NK-92 treated with Interleukin-12 subunit alpha and Interleukin-12 subunit beta, amount 100 ng/mL, for 24 hours (cell line): ENCODE measurements around the gene EVPL.
"Not testable (repeated sequence)": the region's sequence is repeated elsewhere in the genome, so short reads cannot be mapped to it uniquely, and the experiment has no call there.

ENCODE experiments used
- DNase-seq: peaks from one replicate; lab custom pipeline; 2025; lab: John Stamatoyannopoulos, UW

The EVPL gene

DNA sequence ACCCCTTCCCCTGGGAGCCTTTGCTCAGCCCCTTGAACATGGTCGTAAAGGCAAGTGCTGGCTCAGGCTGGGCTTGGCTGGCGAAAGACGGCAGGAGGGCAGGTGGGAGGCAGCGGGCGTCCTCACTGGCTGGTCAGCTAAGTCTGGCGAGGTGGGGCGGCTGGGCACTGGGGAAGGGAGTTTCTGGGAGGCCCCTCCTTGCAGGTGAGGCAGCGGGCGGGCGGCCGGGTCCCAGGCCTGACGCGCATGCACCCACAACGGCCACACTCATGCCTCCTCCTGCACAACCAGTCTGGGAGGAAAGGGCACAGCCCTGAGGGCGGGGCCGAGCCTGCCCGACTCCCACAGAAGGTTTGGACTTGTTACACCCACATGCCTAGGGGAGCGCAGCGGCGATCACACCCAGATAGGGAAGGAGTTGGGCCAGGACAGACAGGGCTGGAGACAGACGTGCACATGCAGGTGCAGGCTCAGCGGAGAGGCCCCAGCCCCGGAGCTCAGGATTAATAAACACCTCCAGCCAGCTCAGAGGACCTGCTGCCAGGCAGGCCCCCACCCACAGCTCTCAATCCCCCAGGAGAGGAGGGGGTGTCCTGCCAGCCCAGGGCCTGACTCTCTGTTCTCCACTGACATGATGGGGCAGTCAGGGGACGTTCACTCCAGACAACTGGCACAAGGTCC is at the start of gene EVPL:
EVPL (minus strand) TSS at position 148 of the 681 bp plus-strand sequence; CDS start at position 40, 108 bp downstream.
- DNase-seq, result no peak

DNA sequence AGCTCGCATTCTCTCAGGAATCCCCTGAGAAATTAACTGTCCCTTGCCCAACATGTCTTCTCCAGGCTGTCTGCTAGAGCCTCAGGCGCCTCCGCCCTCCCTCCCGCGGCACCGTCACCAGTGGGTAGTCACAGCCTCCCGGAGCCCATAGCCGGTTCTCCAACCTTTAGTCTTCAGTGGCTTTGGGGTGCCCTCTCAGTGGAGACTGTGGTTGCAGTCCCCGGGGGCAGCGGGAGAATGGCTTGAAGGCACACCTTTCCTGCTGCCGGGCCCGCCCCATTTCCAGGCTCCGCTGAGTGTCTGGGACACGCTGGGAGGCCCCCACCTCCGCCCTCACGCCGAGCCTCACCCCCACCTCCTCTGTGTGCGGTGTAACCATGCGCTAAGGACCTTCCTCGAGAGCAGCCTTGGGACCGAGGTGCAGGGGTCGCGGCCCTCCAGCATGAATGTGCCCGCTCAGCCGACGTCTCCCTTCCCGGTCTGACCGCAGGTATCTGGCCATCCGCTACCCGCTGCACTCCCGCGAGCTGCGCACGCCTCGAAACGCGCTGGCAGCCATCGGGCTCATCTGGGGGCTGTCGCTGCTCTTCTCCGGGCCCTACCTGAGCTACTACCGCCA is 49.1 kb upstream of the EVPL start:
- DNase-seq, result no peak

DNA sequence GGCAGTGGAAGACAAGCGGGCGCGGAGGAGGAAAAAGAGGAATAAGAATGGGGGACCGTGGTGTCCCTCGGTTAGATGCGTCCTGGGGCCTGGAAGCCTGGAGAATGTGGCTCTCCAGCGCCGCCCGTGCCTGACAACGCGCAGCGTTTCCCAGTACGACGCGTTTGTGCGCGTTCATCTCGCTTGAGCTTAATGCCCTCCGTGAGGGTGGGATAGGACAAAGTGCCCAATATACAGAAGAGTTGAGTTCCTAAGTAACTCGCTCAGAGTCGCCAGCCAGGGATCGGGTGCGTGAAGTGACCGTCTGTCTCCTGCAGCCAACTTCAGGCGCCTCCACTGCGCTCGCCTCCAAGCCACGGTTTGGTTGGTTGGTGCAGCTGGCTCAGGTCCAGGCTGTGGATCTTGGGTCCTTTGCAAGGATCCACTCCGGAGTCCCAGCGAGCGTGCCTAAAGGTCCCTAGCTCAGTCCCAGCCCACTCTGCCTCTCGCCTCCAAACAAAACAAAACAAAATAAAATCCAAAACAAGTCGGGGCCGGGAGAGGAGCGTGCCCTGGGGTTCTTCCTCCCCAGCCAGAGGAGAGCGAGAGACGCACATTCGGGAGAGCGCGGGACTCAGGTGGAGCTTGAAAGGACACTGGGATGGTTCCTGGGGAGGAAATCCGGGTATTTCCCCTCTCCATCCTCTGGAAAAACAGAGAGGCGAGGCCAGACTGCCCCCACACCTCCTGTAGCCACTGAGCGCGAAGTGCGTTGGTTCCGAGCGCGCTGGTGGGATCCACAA is 48.4 kb upstream of the EVPL start:
- DNase-seq, result no peak

DNA sequence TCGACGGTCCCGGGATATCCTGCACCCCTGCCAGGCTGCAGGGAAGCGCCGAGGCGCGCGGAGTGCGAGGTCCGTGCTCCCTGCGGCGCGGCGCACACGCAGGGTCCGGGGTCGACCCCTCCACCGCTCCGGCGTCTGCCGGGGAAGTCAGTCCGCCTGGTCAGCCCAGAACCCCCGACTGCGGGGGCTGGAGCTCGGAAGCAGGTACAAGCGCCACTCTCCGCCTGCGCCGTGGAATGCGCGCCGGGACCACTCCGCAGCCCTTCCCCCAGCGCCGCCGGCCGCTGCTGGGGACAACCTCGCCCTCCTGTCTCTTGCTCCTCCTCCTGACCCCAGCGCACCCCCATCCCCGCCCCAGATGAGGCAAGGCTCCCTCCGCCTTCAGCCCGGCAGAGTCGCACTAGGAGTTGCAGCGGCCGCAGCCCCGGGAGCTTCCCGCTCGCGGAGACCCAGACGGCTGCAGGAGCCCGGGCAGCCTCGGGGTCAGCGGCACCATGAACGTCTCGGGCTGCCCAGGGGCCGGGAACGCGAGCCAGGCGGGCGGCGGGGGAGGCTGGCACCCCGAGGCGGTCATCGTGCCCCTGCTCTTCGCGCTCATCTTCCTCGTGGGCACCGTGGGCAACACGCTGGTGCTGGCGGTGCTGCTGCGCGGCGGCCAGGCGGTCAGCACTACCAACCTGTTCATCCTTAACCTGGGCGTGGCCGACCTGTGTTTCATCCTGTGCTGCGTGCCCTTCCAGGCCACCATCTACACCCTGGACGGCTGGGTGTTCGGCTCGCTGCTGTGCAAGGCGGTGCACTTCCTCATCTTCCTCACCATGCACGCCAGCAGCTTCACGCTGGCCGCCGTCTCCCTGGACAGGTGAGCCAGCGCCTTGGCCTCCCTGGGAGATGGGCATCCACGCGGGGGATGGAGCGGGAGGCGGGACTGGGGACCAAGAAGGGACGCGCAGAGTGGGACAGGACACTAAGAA is 47.6 kb upstream of the EVPL start, which contains the start of gene GALR2:
GALR2 (plus strand) TSS at position 392 of the 974 bp plus-strand sequence; CDS start at position 495, 103 bp downstream.
- DNase-seq, result no peak

DNA sequence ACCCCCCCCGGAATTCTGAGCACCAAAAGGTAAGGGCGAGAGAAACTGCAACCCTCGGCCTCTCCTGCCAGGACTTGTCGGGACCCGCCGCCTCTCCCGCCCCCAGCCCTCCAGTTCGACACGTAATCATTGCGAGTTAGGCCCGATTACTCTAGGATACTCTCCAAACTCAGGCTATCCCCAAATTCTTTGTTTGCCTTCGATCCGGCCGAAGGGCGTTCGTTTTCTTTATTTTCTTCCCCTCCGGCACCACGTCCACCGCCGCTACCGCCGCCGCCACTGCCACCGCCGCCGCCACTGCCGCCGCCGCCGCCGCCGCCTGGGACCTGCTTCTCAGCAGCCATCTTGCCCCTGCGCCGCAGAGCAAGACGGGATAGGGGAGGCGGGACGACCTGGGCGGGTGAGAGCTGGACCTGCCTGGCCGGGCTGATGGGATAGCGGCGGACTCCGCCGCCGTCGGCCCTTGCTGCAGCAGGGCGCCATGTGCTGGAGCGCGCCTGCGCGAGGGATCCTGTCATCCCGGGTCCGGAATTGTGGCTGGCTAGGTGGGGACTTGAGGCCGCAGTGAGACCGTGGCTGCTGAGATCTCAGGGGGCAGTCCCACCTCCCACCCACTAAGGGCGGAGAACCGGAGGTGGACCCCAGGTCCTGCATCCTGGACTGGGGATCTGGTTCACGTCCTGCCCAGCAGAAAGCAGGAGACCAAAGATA is 45.2 kb upstream of the EVPL start, which contains the start of gene SRP68:
SRP68 (minus strand) TSS at position 370 of the 711 bp plus-strand sequence; CDS start at position 344, 26 bp downstream.
- peak; percentile 92 for DNase-seq

DNA sequence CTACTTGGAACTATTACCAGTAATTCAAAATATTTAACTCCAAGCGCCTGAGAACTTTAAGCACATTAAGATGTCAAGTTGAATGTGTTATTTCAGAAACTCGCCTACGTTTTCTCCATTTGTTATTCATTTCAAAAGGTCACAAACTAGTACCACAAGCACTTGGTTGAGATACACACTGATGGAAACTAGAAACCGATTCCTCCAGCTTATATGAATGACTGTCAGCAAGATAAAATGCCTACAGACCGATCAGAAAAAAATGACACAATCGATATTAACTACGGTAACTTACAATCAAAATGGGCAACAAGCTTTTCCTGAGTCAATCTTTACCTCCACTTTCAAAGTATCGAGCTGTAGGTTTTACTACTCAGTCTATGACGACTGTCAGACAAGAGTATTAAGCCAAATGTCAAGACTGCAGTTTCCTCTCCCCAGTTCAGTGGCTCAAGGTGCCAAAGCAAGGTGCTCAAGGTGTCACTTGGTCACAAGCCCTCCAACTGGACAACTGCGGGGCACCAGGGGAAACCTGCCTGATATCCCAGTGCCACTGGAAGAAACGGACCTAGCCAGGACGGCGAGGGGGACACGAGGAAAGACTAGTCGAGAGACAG is 44.5 kb upstream of the EVPL start:
- DNase-seq, result no peak

DNA sequence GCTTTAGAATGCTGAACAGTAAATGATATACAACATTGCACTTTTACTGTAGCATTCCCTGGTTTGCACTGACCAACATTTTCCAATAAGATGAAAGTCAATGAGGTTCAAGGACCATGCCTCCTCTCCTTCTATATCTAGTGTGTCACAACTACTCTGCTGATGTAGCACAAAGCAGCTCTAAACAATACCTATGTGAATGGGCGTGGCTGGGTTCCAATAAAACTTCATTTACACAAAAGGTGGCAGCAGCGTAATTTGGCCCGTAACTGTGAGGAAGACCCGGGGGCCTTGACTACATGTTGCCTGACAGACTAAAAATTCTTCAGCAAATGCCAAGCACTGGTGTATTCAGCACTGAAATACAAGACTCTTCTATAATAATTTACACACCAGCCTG is 38.7 kb upstream of the EVPL start:
- DNase-seq, result no peak

DNA sequence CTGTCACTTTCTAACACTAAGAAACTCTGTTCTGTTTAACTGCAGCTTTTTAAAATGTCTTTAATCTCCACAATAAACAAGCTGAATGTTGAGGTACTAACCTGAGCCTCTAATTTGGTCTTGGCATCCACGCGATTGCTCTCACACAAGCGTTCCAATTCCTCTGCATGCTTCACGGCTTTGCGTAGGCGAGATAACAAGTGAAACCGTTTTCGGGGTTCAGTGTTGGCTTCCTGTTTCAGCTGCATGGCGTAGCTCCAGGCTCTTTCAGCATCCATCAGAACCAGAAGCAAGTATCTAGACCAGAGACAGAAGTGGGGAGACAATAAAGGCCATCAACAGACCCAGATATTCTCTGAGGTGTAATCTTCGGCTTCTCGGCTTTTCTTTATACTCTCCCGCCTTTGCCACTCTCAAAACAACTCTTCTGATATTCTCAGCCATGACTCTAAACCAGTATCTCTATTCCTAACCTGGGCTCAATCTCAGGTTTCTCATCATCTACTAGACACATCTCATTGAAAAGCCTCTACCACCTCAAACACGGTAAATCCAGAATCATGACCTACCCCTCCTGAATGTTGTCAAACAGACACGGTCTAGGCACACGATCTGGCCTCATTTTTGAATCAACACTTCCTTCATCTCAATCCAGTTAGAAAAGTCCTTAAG is 36.9 kb upstream of the EVPL start:
- no peak for DNase-seq

DNA sequence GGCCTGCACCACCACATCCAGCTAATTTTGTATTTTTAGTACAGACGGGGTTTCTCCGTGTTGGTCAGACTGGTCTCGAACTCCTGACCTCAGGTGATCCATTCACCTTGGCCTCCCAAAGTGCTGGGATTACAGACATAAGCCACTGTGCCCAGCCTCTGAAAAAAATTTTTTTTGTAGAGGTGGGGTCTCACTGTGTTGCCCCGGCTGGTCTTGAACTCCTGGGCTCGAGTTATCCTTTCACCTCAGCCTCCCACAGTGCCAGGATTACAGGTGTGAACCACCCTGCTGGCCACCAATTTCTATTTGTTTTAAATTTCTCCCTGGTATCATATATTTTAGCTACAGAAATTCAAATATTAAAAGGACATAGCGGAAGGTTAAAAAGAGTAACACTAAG is 31.2 kb upstream of the EVPL start:
- DNase-seq, result not testable (repeated sequence)

DNA sequence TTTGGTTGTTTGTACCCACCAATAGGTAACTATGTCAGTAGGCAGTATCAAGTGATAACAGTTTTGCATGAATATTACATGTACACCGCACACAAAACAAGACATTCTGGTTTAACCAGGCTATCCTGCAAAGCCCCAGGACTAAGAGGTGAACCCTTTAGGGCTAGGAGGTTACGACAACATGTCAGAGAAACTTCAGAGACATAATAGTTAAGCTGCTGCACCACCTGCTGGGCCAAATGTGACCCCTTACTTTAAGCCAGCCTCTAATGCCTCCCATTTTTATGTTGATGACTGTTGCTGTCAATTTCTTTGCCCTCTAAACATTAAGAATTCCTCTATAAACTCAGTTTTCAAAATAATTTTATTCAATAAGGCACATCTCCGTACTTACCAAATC is 29.8 kb upstream of the EVPL start:
- DNase-seq, result no peak

DNA sequence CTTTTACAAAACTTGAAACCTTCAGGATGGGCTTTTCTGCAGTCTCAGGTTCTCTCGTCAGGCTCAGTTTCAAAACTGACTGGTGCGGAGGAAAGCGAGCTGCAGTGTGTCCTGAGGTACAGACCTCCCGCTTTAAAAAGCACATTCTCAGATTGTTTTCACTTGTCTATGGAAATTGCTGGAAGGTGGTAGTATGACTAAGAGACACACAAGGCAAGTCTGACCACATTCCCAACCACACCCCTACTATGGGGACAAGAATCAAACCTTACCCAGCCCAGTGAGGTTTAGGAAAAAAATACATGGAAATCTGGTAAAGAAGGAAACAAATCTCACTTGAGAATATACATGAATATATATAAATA is 27.0 kb upstream of the EVPL start:
- DNase-seq, result no peak

DNA sequence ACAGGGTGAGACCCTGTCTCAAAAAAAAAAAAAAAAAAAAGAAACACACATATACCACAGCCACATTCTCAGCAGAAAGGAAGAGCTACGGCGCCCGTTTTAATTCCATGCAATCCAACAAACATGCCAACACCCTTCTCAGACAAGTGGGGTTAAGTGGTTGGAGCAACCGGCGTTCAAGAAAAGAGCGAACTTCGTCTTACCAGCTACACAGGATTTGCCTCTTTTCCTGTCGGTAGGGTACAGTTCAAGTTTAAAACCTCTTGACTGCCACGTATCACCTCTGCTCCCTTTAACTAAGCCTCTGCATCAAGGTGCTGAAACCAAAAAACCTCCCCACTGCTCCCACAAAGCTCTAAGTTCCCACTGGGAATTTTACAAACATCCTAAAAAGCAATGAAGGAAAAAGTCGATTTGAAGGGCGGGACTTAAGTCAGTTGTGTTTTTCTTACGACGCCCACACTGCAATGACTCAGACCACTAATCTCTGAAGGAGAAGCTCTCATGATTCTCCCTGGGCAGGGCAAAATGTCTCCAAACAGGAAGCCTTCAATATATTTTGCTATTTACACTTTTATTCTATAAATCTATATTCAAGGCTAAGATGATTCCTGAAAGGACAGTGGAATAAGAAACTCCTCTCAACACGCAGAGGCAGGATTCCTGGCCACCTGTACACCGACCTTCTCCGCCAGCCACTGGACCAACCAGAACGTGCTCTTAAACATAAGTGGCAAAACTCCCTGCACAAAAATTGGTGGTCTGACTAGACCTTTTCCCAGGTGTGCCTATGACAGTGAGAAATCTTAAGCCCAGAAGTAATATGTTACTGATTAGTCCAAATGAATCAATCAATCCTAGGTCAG is 26.4 kb upstream of the EVPL start:
- DNase-seq, result no peak

DNA sequence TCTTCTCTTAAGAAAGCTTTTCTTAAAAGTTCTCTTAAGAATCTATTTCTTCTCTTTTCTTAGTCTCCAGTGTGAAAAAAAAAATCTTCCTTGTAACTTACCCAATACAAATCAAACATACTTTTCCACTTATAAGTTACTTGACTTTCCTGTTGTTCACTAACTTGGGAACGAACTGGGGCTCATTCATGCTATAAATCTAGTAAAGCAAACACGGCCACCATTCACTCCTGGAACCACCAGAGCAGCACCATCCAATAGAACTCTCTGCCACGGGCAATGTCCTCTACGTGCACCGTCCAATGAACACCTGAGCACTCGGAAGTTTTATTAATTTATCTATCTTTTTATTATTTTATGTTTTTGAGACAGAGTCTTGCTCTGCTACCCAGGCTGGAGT is 24.5 kb upstream of the EVPL start:
- no peak for DNase-seq

DNA sequence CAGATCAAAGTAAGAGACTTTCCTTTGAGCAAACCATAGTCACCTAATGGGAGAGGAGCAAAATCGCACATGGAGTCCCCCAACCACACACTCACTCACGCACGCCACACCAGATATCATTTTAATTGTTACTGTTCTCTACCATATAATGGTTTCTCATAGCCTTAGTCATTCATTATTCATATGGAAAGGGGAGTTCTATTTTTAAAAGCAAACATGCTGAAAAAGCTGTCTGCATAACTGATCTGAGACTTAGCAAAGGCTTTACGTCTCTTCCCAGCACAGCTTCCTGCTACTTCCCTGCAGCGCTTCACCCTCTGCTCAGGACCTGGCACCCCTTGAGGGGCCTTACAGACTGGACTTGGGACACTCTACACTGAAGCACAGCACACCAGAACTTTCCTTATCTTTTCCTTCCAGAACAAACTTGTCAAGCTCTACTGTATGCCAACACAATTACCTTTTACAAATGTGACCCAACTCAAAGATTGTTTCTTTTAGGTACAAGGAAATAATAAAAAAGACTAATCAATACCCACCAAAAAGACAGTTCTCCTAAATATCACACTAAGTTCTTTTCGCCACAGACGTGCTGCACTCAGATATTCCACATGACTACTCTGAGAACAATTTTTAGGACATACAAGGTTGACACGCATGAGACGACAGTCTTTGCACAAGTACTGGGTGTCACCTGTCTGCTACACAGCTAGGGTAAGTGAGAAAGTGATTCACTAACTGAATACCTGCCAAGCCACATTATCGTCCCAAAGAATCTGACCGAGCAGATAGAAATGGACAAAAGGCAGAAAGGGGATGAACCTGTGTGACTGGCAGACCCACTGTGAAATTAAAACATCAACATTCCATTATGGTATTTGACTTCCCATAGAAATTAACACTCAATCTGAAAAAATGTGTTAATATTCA is 23.7 kb upstream of the EVPL start:
- no peak for DNase-seq

DNA sequence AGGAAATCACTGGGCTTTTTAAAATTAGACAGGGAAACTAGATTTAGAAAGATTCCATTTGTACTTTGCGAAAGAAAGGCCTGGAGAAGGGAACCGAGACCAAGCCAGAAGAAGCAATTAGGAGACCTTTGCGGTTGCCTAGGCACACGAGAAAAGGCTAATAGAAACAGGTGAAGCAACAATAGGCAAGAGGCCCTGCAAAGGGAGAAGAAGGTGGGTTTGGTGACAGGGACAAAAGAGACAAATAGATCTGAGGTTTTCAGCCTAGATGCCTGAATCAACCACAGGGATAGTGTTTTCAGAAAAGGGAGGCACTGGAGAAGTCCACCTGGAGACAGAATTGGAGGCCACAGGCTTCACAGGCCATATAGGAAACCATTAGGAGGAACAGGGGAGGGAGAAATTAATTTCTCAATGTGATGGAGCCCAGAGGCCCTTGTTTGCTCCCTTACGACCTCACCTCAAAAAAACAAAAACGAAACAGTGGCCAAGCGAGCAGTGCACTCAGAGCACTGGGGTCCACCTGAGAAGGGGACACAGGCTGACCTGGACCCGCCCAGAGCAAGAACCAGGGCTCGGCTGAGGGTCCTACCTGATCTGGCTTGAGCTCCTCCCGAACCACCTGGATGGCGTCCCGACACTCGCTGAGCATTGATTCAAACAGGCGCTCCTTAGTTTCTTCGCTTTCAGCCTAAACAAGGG is 22.9 kb upstream of the EVPL start:
- DNase-seq, result no peak

DNA sequence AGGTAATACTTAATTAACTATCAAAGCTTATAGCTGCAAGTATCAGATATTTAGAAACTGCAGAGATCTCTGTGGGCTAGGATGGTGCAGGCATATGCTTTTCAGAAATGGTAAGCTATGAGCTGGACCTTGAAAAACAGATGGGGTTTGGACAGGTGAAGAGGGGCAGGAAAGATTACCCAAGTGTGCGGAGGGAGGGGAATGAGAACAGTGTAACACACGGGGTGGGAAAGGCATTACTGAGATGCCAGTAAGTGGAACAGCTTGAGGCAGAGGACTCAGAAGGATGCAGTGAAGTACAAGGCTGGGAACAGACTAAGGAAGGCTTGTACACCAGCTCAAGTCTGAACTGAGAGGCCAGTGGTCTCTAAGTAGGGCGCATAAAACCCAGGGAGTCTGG is 22.1 kb upstream of the EVPL start:
- no peak for DNase-seq

DNA sequence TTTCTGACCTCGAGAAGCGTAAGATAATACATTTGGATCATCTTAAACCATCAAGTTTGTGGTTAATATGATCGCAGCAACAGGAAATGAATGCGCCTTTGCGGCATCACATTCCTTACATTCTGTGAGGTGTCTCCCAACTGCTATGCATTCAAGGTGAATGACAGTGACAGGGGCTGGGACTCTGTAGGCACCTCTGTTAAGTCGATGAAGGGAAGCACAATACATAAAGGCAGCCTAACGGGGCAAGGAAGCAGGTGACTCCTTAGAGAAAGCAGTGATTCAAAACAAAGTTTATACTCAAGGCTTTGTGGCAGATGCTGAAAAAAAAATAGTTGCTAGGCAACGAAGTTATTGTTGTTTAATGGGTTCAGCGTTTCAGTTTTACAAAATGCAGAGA is 21.6 kb upstream of the EVPL start:
- no peak for DNase-seq
